ENCODE data around the gene PAAF1.

- TF ChIP-seq EP300 (IDR thresholded peaks at IDR 0.05) (no peak), CTCF (IDR thresholded peaks at IDR 0.05) (no peak), POLR2AphosphoS5 (IDR thresholded peaks at IDR 0.05) (no peak)
Measured at GRCh38 chr11:73939096-73939495, 62.3 kb downstream of the PAAF1 start.

All from sigmoid colon (tissue), 4 donors.